T1000 (cell line): ENCODE measurements around the gene DNAJC6.
A peak's percentile ranks its signal among the peaks of the same experiment; 100 is the strongest.

Experiments
- DNase-seq: peaks from one replicate; lab custom pipeline; 2025; ENCODE audit warnings: mixed read lengths; lab: John Stamatoyannopoulos, UW

The DNAJC6 gene

DNA sequence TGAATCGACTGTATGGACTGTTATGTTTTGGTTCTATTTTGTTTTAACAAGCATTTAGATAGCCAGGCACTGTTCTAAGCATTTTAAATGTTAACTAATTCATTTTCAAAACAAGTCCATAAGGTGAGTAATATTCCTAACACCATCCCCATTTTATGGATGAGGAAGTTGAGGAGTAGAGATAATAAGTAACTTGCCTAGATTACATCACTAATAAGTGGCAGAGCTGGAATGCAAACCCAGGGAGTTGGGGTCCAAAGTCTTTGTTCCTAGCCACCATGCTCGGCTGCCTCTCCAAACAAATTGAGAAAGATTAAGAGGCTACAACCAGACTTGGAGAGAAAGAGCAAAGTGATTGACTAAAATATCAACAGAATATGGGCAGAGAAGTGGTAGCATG lies 98.5 kb downstream of the DNAJC6 start:
- no peak for DNase-seq

DNA sequence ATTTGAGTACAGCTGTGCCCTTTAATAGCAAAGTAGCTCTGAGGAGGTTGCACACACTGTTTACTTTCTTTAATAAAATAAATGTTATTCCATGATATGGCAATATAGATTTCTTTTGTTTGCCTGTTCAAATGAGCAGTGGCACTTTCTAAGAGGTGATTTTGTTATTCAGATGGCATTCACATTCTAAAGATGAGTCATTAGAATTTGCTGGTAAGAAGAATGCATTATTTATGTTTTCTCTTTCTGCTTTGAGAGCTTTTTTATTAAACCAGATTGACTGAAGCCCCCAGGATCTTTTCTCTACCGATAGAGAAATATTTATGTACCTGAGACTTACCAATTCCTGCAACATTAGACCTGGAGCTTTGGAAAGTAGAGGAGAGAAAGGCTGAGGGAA lies 100.0 kb downstream of the DNAJC6 start:
- no peak for DNase-seq

DNA sequence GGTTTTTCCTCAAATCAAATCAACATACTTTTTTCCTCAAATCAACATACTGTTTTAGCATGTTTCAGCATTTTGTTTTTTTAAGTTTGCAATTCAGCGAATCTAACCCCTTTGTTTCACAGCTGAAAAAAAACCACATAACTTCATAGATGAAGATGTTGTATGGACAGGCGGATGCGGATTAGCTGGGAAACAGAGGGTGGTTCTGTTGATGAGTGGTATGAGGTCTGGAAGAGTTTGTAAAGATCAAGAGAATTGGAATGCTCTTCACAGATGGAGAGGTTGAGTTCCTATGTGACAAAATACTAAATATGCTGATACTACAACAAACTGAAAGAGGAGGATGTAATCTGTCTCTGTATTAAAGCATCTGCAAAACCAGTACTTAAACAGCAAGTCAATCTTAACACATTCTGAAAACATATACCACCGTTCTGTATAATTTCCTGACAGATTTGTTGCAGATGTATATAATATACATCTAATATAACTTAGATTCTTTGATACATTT lies 100.5 kb downstream of the DNAJC6 start:
- DNase-seq = no peak

DNA sequence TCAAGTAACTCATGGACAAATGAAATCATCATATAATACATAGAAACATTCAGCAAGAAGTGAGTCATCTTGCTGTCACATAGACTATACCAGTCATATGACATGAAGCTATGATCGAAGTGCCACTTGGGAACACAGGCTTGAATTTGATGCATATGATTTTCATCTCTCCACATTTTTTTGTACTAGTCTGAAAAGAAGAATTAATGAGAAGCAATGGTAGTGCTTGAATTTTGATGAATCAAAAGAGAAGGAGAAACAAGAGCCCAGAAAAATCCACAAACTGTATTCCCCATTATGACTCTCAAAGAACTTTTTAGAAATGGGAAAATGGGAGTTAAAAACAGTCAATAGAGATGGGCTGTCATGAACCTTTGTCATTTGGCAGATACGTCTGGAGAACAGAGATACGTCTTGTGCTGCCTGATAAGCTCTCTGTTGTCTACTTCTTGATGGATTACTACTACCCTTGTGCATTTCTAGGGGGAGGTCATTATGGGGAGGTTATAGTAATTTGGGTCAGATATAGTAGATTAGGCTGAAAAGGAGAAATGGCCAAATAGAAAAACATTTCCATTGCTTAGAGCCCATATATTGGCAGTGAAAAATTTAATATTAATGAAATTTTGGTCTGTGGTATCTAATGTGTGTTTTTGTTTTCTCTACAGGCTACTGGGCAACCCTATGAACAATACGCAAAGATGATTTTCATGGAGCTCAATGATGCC lies 103.1 kb downstream of the DNAJC6 start:
- no peak for DNase-seq

DNA sequence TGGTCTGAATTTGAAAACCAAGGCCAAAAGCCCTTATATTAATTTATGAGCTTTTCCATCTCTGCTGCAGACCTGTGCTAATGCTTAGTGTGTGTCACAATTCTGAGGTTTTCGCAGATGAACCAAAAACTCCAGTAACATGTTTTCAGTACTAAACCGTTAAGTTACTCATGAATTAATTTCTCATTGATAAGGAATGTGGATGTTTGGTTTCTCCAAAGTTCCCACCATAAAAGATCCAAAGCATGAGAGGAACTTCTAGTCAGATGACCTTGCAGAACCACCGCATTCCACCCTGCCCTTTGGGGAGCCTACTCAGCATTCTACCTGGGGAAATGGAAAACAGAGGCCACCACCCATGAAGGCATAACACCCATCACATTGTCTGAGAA lies 103.6 kb downstream of the DNAJC6 start:
- peak; percentile 23 for DNase-seq

DNA sequence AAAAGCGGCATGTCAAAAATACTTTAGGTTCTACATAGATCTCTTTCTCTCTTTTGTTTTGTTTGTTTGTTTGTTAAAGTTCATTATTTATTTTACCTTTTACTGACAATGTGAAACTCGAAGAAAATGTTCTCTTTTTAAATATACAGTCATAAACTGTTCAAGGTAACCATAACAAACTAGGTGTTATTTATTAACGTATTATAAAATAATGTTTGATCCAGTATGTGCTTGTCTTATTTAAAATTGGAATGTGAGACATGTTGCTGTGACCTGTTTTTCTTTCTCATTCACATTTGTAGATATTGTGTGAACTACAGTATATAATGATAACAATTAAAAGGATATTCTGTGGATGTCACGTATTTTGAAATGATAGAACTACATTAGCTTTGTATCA lies 105.2 kb downstream of the DNAJC6 start:
- no peak for DNase-seq

DNA sequence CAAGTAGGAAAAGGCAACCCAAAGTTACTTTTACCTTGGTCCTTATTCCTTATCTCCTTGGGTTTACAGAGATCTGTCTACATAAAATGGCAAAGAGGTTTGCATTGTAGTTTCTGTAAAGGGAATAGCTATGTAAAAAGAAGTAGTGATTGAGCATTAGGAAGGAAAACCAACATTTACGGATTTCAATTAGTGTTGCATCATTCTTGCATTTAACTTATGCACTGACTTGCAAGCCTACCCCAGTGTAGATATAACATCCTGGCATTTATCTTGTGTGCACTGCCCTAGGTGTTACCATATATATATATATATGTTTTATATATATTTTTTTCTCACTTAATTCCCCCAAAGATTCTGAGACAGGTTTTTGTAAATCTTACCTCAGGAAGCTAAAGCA lies 107.4 kb downstream of the DNAJC6 start:
- no peak for DNase-seq

DNA sequence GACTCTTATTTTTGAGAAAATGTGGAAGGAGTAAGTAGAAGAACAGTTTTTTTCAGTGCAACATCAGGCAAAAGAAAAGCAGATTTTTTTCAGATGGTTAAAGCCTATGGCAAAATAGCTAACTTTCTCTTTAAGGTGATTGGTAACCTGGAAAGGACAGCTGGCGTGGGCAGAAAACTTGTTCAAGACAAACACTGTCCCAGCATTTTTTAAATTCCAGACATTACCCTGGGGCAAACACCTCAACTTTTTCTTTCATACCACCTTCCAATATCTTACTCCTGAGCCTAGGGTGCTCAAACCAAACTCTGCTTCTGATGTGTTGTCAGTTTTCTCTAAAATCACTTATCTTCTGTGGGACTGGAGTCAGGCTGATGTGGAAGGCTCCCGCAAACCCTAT lies 108.4 kb downstream of the DNAJC6 start:
- DNase-seq = no peak

DNA sequence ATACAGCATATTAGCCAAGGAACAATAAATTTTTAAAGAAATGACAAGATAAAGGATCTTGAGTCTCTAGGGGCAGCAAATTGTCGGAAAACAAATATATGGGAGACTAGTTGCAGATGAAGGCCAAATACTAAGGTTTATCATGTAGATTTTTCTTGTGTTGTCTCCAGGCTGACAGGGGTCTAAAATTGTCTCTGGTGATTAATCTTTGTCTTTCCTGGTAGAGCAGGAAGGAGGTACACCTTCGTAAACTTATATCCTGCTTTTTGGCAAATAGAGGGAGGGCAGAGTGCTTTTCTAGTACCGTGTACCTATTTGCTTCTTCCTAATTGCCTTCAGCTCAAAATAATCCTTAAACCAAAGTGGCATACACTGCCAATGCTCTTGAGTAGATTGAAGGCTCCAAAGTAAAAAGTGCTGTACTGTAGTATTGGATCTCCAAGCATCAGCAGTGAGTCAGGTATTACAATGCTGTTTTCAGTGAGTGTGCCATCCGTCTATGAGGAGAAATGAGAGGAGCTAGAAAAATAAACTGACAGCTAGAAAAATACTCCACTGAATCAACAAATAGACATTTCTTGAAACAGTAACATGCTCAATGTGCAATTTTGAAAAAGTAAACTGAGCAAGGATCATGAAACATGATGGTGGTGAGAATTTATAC lies 109.3 kb downstream of the DNAJC6 start:
- no peak for DNase-seq

DNA sequence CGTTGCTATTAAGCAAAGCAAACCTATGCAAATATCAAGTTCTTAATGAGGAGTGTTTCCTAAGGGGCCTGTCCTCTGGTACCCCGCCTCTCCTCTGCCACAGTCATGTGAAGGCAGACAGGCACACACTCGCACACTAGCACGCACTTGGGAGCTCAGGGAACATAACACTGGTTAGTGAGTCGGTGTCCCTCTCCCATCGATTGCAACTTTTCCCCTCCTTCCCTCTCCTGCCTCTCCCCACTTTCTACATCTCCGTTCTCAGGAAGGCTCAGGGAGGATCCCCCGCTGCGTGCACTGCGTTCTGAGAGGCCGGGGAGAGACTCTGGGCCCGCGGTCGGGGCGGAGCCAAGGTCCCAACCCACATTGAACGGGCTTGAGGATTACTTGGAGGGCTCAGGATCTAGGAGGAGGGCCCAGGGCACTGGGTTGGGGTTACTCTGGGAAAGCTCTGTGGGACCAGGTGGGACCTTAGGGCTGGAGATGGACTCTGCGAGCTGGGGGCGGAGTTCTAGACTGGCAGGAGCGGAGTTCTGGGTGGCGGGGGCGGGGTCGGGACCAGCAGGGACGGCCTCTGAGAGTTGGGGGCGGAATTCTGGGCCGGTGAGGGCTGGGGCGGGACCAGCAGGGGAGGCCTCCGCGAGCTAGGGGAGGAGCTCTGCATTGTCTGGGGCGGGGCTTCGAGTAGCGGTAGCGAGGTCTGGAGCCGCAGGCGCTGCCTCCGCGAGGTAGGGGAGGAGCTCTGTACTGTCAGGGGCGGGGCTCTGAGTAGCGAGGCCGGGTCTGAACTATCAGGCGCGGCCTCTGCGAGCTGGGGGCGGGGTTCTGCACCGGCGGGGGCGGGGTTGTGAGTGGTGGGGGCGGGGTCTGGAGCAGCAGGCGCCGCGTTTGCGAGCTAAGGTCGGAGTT lies 110.6 kb downstream of the DNAJC6 start:
- peak; percentile 99 for DNase-seq

DNA sequence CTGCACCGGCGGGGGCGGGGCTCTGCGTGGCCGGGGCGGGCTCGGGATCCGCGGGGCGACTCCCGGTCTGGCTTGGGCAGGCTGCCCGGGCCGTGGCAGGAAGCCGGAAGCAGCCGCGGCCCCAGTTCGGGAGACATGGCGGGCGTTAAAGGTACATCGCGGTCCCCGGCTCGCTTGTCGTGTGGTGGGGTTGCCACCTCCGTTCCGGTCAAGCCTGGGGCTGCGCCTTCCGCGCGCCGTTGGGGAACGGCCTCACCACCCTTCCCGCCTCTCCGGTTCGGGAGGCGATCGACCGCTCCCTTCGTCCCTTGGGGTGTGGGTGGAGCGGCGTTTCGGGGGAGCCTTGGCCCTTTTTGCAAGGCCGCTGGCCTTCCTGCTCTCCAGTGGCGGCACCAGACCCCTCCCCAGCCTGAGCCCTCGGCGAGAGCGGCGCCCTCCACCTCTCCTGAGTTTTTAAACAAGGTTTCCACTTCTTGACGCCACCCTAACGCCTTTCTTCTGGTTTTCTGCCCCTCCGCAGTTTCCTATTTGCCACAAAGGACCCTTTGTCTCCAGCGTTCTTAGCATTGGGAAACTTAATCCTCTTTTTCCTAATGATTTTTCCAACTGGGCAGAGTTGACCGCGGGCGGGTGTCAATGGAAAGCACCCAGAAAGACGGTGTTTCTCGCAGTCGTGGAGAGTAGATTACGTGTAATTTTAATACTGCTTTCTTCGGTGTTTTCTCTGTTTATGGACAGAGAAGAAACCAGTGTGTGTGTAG lies 111.4 kb downstream of the DNAJC6 start, which contains the start of the genes LEPR and LEPROT:
Gene LEPR (plus strand): TSS at position 79 of the 761 bp plus-strand sequence. CDS start 144,898 bp downstream, outside the sequence.
Gene LEPROT (plus strand): TSS at position 79 of the 761 bp plus-strand sequence. CDS start 57 bp downstream, at position 136.
- no peak for DNase-seq

DNA sequence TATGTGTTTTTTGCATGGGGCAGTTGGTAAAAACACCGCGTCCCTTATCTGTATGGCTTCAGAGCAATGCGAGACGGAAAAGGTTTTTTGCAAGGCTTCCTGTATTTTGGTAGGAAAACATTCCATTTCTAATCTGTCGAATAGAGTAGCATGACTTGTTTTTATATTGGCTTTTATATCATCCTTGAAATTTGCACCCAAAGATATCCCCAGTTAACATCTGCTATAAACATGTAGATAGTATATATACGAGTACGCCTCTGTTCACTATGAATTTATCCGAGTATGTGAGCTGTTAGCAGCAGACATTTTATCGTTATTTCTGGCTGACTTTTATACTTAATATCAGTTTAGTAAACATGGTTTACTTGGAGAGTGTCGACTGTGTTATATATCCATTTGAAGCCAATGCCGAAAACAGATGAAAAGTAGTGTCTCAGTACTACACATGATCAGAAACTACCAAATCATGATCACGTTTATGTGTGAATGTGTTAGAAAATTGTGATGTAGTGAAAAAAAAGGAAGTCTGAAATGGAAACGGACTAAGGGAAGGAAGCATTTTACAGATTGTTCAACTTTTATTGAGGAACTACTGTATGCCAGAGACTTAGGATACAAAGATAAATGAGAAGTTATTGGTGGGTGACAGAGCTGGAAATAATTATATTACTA lies 112.1 kb downstream of the DNAJC6 start:
- DNase-seq = no peak

DNA sequence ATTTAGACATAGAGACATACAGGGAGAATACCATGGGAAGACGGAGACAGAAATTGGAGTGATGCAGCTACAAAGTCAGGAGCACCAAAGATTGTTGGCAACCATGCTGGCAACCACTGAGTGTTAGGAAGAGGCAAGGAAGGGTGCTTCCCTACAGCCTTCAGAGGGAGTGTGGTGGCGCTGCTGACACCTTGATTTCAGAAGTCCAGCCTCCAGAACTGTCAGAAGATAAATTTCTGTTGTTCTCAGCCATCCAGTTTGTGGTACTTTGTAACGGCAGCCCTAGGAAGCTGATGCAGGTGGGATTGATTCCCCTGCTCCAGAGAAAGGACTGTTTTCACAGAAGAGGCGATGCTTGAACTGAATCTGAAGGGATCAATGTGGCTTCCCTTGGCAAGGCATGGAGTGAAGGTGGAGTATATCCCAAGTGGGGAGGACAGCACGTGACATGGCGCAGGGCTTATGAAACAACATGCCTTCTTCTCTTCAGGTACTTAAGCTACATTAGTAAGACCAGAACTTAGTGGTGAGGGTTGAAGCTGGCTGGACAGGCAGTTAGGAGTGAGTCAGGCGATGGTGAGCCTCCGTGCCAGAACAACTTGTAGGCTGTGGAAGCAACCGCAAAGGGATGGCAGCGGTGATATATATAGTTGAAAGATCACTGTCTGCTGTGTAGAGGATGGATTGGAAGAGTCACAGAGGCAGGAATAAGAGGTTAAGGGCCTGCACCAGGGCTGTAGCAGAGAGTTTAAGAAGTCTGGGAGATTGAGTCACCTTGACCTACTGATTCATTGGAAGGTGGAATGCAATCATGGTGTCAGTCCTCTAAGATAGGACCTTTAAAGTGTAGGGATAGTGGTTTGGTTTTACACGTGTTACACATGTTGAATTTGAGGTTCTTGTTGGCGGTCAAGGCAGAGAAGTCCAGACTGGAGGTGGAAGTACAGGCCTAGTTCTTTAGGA lies 113.2 kb downstream of the DNAJC6 start:
- DNase-seq = no peak

DNA sequence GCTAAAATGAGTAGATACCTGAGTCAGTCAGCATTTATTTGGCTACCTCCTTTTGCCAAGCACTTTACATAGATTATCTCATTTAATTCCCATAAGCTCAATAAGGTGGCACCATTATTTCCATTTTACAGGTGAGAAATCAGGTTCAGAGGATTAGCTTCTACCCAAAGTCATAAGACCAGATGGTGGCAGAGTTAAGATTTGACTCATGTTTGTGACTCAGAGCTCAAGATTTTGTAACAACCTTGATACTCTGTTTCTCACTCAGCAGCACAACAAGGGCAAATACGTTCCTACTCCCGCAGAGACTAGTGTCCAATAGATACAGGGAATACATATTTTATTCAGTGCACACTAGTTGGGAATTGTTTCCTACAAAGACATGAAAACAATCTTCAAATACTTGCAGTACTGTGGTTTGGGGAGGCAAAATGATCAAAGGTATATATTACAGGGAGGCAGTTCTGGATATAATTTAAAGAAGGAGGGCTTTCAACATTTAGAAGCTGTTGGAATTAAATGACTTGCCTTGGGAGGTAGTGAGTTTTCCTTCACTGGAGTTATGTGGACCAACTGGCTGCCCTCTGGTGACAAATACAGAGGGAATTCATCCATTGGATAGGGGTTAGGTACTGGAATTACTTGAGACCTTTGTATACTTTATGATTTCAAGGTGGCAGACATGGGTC lies 114.7 kb downstream of the DNAJC6 start:
- peak; percentile 29 for DNase-seq

DNA sequence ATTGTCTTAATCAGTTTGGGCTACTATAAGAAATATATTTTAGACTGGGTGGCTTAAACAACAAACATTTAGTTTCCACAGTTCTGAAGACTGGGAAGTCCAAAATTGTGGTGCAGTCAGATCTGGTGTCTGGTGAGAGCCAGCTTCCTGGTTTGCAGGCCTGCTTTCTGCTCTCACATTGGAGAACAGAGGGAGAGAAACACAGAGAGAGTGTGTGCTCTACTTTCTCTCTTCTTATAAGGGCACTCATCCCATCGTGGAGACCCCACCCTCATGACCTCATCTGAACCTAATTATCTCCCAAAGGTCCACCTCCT lies 115.2 kb downstream of the DNAJC6 start:
- no peak for DNase-seq

DNA sequence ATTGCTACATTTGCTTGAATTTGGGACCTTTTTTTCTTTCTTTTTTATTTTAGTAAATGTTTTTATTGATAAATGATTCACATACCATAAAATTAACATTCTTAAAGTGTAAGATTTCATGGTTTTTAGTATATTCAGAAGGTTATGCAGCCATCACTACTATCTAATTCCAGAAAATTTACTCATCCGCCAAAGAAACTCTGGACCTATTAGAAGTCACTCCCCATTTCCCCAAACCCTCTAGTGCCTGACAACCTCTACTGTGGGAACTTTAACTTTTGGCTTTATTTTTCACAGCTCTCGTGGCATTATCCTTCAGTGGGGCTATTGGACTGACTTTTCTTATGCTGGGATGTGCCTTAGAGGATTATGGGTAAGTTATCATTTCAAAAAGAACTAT lies 115.7 kb downstream of the DNAJC6 start:
- DNase-seq = no peak

DNA sequence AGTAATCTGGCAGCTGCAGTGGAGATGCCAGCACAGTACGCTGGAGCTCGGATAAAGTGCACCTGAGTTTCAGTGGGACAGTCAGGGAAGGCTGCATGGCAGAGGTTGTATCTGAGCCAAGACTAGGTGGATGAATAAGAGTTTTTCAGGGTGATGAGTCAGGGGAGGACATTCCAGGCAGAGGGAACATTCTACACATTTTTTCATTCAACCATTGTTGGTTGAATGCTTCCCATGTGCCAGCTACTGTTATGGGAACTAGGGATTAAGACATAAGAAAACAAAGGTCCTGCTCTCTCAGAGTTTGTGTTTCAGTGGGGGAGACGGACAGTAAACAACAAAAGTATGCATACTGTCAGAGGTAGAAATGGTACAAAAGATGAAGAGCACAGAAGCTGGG lies 116.4 kb downstream of the DNAJC6 start:
- DNase-seq = peak; percentile 16

DNA sequence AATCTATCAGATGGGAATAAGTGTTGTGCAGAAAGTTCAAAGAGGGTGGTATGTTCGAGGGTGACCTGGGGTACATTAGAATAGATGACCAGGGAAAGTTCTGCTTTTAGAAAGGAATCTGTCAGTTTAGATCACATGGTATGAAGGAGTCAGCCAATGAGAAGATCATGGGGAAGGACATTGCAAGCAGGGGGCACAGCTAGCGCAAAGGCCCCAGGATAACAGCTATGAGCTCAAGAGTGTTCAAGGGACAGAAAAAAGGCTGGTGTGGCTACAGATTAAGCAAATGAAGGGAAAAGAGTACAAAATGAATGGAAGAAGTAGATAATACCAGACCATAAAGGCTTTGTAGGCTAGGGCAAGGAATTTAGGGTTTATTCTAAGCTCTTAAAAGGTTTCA lies 119.7 kb downstream of the DNAJC6 start:
- no peak for DNase-seq

DNA sequence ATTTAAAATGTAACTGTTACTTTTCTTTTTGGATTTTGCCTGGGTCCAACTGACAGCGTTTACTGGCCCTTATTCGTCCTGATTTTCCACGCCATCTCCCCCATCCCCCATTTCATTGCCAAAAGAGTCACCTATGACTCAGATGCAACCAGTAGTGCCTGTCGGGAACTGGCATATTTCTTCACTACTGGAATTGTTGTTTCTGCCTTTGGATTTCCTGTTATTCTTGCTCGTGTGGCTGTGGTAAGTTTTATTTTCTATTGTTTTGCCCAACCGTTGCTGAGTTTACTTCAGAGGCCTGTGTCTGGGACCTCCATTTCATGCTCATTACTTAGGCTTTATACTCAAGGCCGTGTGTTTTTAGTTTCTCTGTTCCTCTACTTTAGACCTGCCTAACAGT lies 120.5 kb downstream of the DNAJC6 start:
- DNase-seq = no peak
